Endodermal cell (in vitro differentiated cells): ENCODE results near the gene RPS6KA4. TPM values are rescaled to one million over a fixed set of nuclear protein-coding genes. Genes with fewer than 3 reads are reported as not detected.

Source experiments
- DNase-seq: peaks from one replicate; pipeline ENCODE4 v3.0.0-alpha.2; 2017
- H3K27ac ChIP-seq: 2 replicates; pipeline ENCODE4 v1.5.1; 2013; ENCODE audit warnings: mild to moderate bottlenecking, low read depth, low read length, moderate library complexity
- H3K27me3 ChIP-seq: 2 replicates; pipeline ENCODE4 v1.6.1; 2013; ENCODE audit warnings: mild to moderate bottlenecking, low read length, moderate library complexity; ENCODE audit not compliant: insufficient read depth, control insufficient read depth, poor library complexity, severe bottlenecking
- H3K36me3 ChIP-seq: 2 replicates; pipeline ENCODE4 v1.7.0; 2013; ENCODE audit warnings: mild to moderate bottlenecking, low read length, moderate library complexity; ENCODE audit not compliant: control insufficient read depth, insufficient read depth
- H3K4me1 ChIP-seq: one replicate; pipeline ENCODE4 v1.7.0; 2013; ENCODE audit warnings: low read length; ENCODE audit not compliant: control insufficient read depth, insufficient read depth
- H3K4me3 ChIP-seq: 2 replicates; pipeline ENCODE4 v1.5.1; 2013; ENCODE audit warnings: mild to moderate bottlenecking, low read length, moderate library complexity
- H3K9ac ChIP-seq: 2 replicates; pipeline ENCODE4 v1.6.1; 2013; ENCODE audit warnings: mild to moderate bottlenecking, low read length, moderate library complexity; ENCODE audit not compliant: poor library complexity, severe bottlenecking; ENCODE audit errors: extremely low read depth
- H3K9me3 ChIP-seq: 2 replicates; pipeline ENCODE4 v1.6.1; 2013; ENCODE audit warnings: mild to moderate bottlenecking, low read length, moderate library complexity; ENCODE audit not compliant: control insufficient read depth
- H3K27ac Mint-ChIP-seq: 2 replicates; pipeline ENCODE4 v1.8.0; 2020; ENCODE audit warnings: mixed read lengths
- H3K27me3 Mint-ChIP-seq: 2 replicates; pipeline ENCODE4 v1.8.0; 2021; ENCODE audit warnings: mild to moderate bottlenecking, mixed read lengths; ENCODE audit not compliant: insufficient read depth
- H3K36me3 Mint-ChIP-seq: 2 replicates; pipeline ENCODE4 v1.8.0; 2020; ENCODE audit warnings: low read depth, mixed read lengths
- H3K4me1 Mint-ChIP-seq: 2 replicates; pipeline ENCODE4 v1.8.0; 2020; ENCODE audit warnings: mixed read lengths
- H3K4me3 Mint-ChIP-seq: 2 replicates; pipeline ENCODE4 v1.8.0; 2020; ENCODE audit warnings: mild to moderate bottlenecking, moderate library complexity, mixed read lengths
- H3K9me3 Mint-ChIP-seq: 2 replicates; pipeline ENCODE4 v1.8.0; 2020; ENCODE audit warnings: mild to moderate bottlenecking, mixed read lengths
- WGBS, 2 experiments: methylation state at CpG; one replicate each; pipeline versions ENCODE4 v1.1.5 to v1.1.7; 2013; ENCODE audit warnings: missing lambda C conversion rate in 2 of 2, mixed read lengths in 1 of 2; ENCODE audit not compliant: insufficient coverage in 1 of 2, insufficient read length in 1 of 2; 5-methylcytosine and 5-hydroxymethylcytosine counted together
- total RNA-seq, 2 donors: library from RNA; stranded (reverse); fragmentation: NEBNext Ultra II Directional in 1 of 2; extraction: Animal tissue kit (Norgen Biotek cat#: 25700) in 1 of 2; gene quantifications; 2 replicates in 1 of 2; 3 replicates in 1 of 2; pipeline ENCODE4 v1.2.1, GENCODE V29; 2021
- TF ChIP-seq, protein P1 (sequence below): fragments of 200-600 bp; sonication (generic); conservative IDR thresholded peaks from 2 replicates; pipeline ENCODE4 v1.5.0; 2021; ENCODE audit warnings: antibody characterized with exemption, mild to moderate bottlenecking

RPS6KA4 gene
- total RNA-seq, 2 donors from 2014 or later, result 13.5 to 14.5 TPM

GRCh38 chr11:64382586-64382985 is 23.6 kb downstream of the RPS6KA4 start:
- no peak for DNase-seq
- Mint-ChIP-seq H3K4me3 (no peak overlapping the region), H3K4me1 (peaks cover 7% of the 10 kb centered on the region), H3K27ac (no peak overlapping the region), H3K27me3 (no peaks in the 10 kb centered on the region), H3K36me3 (no peaks in the 10 kb centered on the region), H3K9me3 (no peaks in the 10 kb centered on the region)
- TF ChIP-seq, protein P1, sequence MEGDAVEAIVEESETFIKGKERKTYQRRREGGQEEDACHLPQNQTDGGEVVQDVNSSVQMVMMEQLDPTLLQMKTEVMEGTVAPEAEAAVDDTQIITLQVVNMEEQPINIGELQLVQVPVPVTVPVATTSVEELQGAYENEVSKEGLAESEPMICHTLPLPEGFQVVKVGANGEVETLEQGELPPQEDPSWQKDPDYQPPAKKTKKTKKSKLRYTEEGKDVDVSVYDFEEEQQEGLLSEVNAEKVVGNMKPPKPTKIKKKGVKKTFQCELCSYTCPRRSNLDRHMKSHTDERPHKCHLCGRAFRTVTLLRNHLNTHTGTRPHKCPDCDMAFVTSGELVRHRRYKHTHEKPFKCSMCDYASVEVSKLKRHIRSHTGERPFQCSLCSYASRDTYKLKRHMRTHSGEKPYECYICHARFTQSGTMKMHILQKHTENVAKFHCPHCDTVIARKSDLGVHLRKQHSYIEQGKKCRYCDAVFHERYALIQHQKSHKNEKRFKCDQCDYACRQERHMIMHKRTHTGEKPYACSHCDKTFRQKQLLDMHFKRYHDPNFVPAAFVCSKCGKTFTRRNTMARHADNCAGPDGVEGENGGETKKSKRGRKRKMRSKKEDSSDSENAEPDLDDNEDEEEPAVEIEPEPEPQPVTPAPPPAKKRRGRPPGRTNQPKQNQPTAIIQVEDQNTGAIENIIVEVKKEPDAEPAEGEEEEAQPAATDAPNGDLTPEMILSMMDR, result no peak
- Histone ChIP-seq H3K4me3 (no peak overlapping the region), H3K36me3 (no peaks in the 10 kb centered on the region), H3K9me3 (no peaks in the 10 kb centered on the region), H3K9ac (no peak overlapping the region), H3K27me3 (no peaks in the 10 kb centered on the region), H3K27ac (no peak overlapping the region), H3K4me1 (no peaks in the 10 kb centered on the region)
- 67 to 79% methylated on average over 7 to 8 of the region's 8 CpGs for WGBS, 2 experiments

DNA sequence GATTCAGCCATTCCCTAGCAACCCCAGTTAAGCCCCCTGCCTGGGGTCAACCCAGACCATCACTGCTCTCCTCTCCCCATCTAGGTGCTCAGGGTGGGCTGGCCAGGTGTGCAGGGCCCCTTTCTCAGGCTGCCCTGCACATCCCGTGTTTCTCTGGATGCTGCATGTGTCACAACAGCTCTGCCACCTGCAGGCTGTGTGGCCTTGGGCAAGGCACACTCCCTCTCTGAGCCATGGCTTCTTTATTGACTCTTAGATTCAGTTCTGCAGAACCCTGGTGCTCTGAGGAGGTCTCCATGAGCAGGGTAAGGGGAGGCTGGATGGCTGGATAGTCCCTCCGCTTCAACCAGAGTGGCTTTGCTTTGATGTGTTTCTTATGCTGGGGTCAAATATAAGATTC is 24.6 kb downstream of the RPS6KA4 start:
- TF ChIP-seq, protein P1, result no peak
- Histone ChIP-seq H3K4me3 (no peak overlapping the region), H3K36me3 (no peaks in the 10 kb centered on the region), H3K4me1 (no peaks in the 10 kb centered on the region), H3K9ac (no peak overlapping the region), H3K9me3 (no peaks in the 10 kb centered on the region), H3K27me3 (no peaks in the 10 kb centered on the region), H3K27ac (no peak overlapping the region)
- no peak for DNase-seq
- Mint-ChIP-seq H3K36me3 (no peaks in the 10 kb centered on the region), H3K27ac (no peak overlapping the region), H3K27me3 (no peaks in the 10 kb centered on the region), H3K4me1 (peaks cover 7% of the 10 kb centered on the region), H3K9me3 (no peaks in the 10 kb centered on the region), H3K4me3 (no peak overlapping the region)
- WGBS, 2 experiments, result 48% methylated on average over 2 of the region's 2 CpGs; no CpG with 5 or more reads in 1 of the 2 experiments

DNA sequence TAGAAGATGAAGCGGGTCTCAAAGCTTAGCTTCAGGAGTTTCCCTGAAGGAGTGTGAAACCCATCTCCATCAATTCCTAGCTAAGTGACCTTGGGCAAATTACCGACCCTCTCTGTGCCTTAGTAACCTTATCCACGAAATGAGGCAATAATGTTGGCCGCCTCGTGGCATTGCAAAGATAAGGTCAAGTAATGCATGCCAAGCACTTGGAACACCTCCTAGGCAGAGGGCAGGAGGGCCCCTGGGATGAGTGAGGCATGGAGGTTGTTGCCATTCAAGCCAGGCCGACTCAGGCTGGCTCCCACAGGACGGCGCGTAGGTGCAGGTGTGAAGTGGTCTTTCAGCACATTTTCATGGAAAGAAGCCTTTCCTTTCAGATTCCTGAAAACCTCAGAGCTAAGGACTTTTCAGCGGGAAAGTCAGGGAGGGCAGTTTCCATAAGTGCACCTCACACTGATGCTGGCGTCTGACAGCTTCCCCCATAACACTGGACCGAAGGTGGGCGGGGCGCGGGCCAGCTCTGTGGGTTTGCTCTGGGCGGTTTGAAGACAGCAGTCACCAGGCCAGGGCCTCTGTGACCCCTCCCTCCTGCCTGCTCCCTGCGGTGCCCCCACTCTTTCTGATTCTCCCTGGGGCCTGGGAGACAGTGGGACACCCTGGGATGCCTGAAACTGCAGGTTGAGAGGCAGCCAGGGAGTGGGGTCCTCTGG is 25.2 kb downstream of the RPS6KA4 start:
- Mint-ChIP-seq H3K27ac (no peak overlapping the region), H3K36me3 (no peaks in the 10 kb centered on the region), H3K9me3 (no peaks in the 10 kb centered on the region), H3K27me3 (no peaks in the 10 kb centered on the region), H3K4me1 (peaks cover 7% of the 10 kb centered on the region), H3K4me3 (no peak overlapping the region)
- TF ChIP-seq, protein P1, result no peak
- WGBS, 2 experiments, result 78 to 80% methylated on average over 9 to 17 of the region's 17 CpGs
- H3K27ac ChIP-seq, result no peak overlapping the region
- no peak overlapping the region for H3K4me3 ChIP-seq
- H3K36me3 ChIP-seq, result no peaks in the 10 kb centered on the region
- DNase-seq, result no peak
- H3K9me3 ChIP-seq, result no peaks in the 10 kb centered on the region
- no peak overlapping the region for H3K9ac ChIP-seq
- no peaks in the 10 kb centered on the region for H3K4me1 ChIP-seq
- H3K27me3 ChIP-seq, result no peaks in the 10 kb centered on the region
